SKM-1 (cell line): ENCODE data around the gene TSC1.

Experiments used
- DNase-seq: peaks from one replicate; lab custom pipeline; 2025; ENCODE audit not compliant: unreplicated experiment; lab: John Stamatoyannopoulos, UW

Gene TSC1

GRCh38 chr9:132894862-132895835 lies 49.3 kb downstream of the TSC1 start:
- no peak for DNase-seq

GRCh38 chr9:132894346-132894745 lies 50.1 kb downstream of the TSC1 start:
- DNase-seq = no peak

GRCh38 chr9:132892400-132892799 lies 52.0 kb downstream of the TSC1 start:
- DNase-seq = no peak

GRCh38 chr9:132888151-132888550 lies 56.3 kb downstream of the TSC1 start:
- DNase-seq = no peak

- DNase-seq = no peak
Observed at GRCh38 chr9:132887181-132888120, 57.0 kb downstream of the TSC1 start.

GRCh38 chr9:132886334-132886725 lies 58.1 kb downstream of the TSC1 start:
- DNase-seq = no peak

- DNase-seq = no peak
Observed at GRCh38 chr9:132885720-132886333, 58.6 kb downstream of the TSC1 start.

GRCh38 chr9:132883349-132884294 lies 60.8 kb downstream of the TSC1 start:
- DNase-seq = no peak

GRCh38 chr9:132882616-132883015 lies 61.8 kb downstream of the TSC1 start:
- DNase-seq = no peak

GRCh38 chr9:132881826-132882225 lies 62.6 kb downstream of the TSC1 start:
- no peak for DNase-seq

GRCh38 chr9:132880324-132880661 lies 64.1 kb downstream of the TSC1 start:
- DNase-seq = no peak

GRCh38 chr9:132879457-132880323 lies 64.7 kb downstream of the TSC1 start:
- peak; percentile 35 for DNase-seq

- DNase-seq = no peak
Observed at GRCh38 chr9:132878695-132879456, 65.5 kb downstream of the TSC1 start, which contains the start of gene SPACA9. SPACA9 (plus strand) TSS chr9:132878898; CDS start chr9:132883948, 5,050 bp downstream.

- no peak for DNase-seq
Observed at GRCh38 chr9:132877824-132878694, 66.4 kb downstream of the TSC1 start, which contains the start of gene AK8. AK8 (minus strand) TSS chr9:132878284; CDS start chr9:132878255, 29 bp downstream.

GRCh38 chr9:132877458-132877823 lies 67.0 kb downstream of the TSC1 start:
- DNase-seq = no peak

- DNase-seq = no peak
Observed at GRCh38 chr9:132876849-132877248, 67.6 kb downstream of the TSC1 start.

GRCh38 chr9:132875159-132875558 lies 69.3 kb downstream of the TSC1 start:
- no peak for DNase-seq
